ENCODE data around the gene CYP2R1.

- TF ChIP-seq CTCF (IDR thresholded peaks at IDR 0.05; ENCODE audit: insufficient read depth, low read length, poor library complexity, severe bottlenecking) (no peak), EZH2phosphoT487 (conservative IDR thresholded peaks at IDR 0.05; ENCODE audit: low read length) (no peak)
Measured at GRCh38 chr11:14886513-14886912, 5.5 kb downstream of the CYP2R1 start.

Data from SU-DHL-6 (cell line).